ENCODE measurements around the gene NOC2L.

DNA sequence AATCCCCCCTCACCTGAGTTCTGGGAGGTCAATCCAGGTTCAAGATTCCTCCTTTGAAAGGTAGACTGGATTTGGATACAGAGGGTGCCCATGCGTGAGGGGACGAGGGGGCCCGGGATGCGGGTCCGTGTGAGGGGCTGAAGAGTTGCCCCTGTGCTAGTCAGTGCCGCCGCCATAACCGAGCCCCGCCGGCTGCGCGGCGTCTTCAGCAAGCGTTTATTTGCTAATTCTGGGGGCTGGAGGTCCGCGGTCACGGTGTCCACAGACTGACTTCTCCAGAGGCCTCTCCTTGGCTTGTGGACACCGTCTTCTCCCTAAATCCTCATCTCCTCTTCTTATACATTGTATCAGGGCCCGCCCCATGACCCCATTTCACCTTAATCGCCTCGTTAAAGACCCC is 56.3 kb downstream of the NOC2L start:
- TF ChIP-seq POLR2A (IDR thresholded peaks at IDR 0.05; ENCODE audit: low read depth), result no peak
- TF ChIP-seq, protein P1, sequence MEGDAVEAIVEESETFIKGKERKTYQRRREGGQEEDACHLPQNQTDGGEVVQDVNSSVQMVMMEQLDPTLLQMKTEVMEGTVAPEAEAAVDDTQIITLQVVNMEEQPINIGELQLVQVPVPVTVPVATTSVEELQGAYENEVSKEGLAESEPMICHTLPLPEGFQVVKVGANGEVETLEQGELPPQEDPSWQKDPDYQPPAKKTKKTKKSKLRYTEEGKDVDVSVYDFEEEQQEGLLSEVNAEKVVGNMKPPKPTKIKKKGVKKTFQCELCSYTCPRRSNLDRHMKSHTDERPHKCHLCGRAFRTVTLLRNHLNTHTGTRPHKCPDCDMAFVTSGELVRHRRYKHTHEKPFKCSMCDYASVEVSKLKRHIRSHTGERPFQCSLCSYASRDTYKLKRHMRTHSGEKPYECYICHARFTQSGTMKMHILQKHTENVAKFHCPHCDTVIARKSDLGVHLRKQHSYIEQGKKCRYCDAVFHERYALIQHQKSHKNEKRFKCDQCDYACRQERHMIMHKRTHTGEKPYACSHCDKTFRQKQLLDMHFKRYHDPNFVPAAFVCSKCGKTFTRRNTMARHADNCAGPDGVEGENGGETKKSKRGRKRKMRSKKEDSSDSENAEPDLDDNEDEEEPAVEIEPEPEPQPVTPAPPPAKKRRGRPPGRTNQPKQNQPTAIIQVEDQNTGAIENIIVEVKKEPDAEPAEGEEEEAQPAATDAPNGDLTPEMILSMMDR (IDR thresholded peaks at IDR 0.05), result no peak

Data from esophagus muscularis mucosa (tissue), 3 donors.